Measurements from ENCODE around the gene FBXO10. TPM values are rescaled to one million over a fixed set of nuclear protein-coding genes. Genes with fewer than 3 reads are reported as not detected.

FBXO10 gene
- total RNA-seq, 1 donor from 2014 or later: 8.0 TPM

- no peak overlapping the region for H3K4me3 ChIP-seq
- H3K4me1 ChIP-seq: no peaks in the 10 kb centered on the region
- no peak overlapping the region for H3K27ac ChIP-seq
- intact Hi-C loops (cut with DNase I): no loop called here
- ATAC-seq: no peak
- no peaks in the 10 kb centered on the region for H3K36me3 ChIP-seq
- no peaks in the 10 kb centered on the region for H3K9me3 ChIP-seq
- no peak for TF ChIP-seq CTCF (IDR thresholded peaks at IDR 0.05)
- no peak for DNase-seq
- no peaks in the 10 kb centered on the region for H3K27me3 ChIP-seq
Observed at GRCh38 chr9:37564916-37565315, 11.3 kb downstream of the FBXO10 start.

GRCh38 chr9:37563806-37564513 lies 12.2 kb downstream of the FBXO10 start:
- no peak for TF ChIP-seq CTCF (IDR thresholded peaks at IDR 0.05)
- no peaks in the 10 kb centered on the region for H3K4me1 ChIP-seq
- H3K9me3 ChIP-seq: no peaks in the 10 kb centered on the region
- no peaks in the 10 kb centered on the region for H3K36me3 ChIP-seq
- DNase-seq: no peak
- no peak for ATAC-seq
- H3K27me3 ChIP-seq: no peaks in the 10 kb centered on the region
- H3K4me3 ChIP-seq: no peak overlapping the region
- intact Hi-C loops (cut with DNase I): no loop called here
- H3K27ac ChIP-seq: no peak overlapping the region

- H3K27me3 ChIP-seq: no peaks in the 10 kb centered on the region
- H3K4me3 ChIP-seq: no peak overlapping the region
- no peaks in the 10 kb centered on the region for H3K36me3 ChIP-seq
- H3K4me1 ChIP-seq: no peaks in the 10 kb centered on the region
- intact Hi-C loops (cut with DNase I): no loop called here
- H3K27ac ChIP-seq: no peak overlapping the region
- H3K9me3 ChIP-seq: no peaks in the 10 kb centered on the region
- DNase-seq (no peak), ATAC-seq (no peak)
- TF ChIP-seq CTCF (IDR thresholded peaks at IDR 0.05): no peak
Observed at GRCh38 chr9:37562826-37563225, 13.4 kb downstream of the FBXO10 start.

- no peaks in the 10 kb centered on the region for H3K9me3 ChIP-seq
- intact Hi-C loops (cut with DNase I): no loop called here
- no peak for ATAC-seq
- H3K27ac ChIP-seq: no peak overlapping the region
- H3K27me3 ChIP-seq: no peaks in the 10 kb centered on the region
- DNase-seq: no peak
- no peak overlapping the region for H3K4me3 ChIP-seq
- no peaks in the 10 kb centered on the region for H3K36me3 ChIP-seq
- H3K4me1 ChIP-seq: no peaks in the 10 kb centered on the region
- no peak for TF ChIP-seq CTCF (IDR thresholded peaks at IDR 0.05)
Observed at GRCh38 chr9:37561682-37562081, 14.5 kb downstream of the FBXO10 start.

- intact Hi-C loops (cut with DNase I): no loop called here
- no peak for TF ChIP-seq CTCF (IDR thresholded peaks at IDR 0.05)
- no peak overlapping the region for H3K4me3 ChIP-seq
- H3K9me3 ChIP-seq: no peaks in the 10 kb centered on the region
- H3K36me3 ChIP-seq: no peaks in the 10 kb centered on the region
- H3K27me3 ChIP-seq: no peaks in the 10 kb centered on the region
- ATAC-seq (no peak), DNase-seq (no peak)
- H3K27ac ChIP-seq: no peak overlapping the region
- no peaks in the 10 kb centered on the region for H3K4me1 ChIP-seq
Observed at GRCh38 chr9:37559855-37560592, 16.2 kb downstream of the FBXO10 start.
